Head of caudate nucleus (tissue), 42 donors: ENCODE measurements around the gene MYO1A.
"Not testable (repeated sequence)": the region's sequence is repeated elsewhere in the genome, so short reads cannot be mapped to it uniquely, and the experiment has no call there.

Experiments used
- DNase-seq, 42 donors: peaks; one replicate each; pipeline versions ENCODE4 v3.0.0 to v3.0.0-alpha.2; 2020 to 2021; ENCODE audit warnings: mixed read lengths in 7 of 42
- intact Hi-C: fragments of 100-400 bp; cut with DNase I; formaldehyde crosslinking; loops from one replicate; pipeline ENCODE4 v1.15.0; 2022

MYO1A gene

DNA sequence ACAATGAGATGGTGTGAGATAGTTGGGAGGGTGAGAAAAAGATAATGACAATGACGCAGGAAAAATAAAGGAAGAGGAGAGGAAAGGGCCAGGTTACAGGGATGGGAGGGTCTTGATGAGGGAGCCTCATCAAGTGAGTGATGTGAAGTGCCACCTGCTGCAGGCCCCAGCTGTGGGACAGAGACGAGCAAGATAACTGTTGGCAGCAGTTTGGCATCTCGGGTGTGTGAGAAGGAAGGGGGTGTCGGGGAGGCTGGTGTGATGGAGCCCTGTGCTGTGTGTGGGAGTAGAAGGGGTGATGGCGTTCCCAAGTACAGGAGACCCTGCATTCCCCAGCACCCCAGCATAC lies 22.1 kb downstream of the MYO1A start:
- no peak for DNase-seq
- intact Hi-C loops, result no loop called here

DNA sequence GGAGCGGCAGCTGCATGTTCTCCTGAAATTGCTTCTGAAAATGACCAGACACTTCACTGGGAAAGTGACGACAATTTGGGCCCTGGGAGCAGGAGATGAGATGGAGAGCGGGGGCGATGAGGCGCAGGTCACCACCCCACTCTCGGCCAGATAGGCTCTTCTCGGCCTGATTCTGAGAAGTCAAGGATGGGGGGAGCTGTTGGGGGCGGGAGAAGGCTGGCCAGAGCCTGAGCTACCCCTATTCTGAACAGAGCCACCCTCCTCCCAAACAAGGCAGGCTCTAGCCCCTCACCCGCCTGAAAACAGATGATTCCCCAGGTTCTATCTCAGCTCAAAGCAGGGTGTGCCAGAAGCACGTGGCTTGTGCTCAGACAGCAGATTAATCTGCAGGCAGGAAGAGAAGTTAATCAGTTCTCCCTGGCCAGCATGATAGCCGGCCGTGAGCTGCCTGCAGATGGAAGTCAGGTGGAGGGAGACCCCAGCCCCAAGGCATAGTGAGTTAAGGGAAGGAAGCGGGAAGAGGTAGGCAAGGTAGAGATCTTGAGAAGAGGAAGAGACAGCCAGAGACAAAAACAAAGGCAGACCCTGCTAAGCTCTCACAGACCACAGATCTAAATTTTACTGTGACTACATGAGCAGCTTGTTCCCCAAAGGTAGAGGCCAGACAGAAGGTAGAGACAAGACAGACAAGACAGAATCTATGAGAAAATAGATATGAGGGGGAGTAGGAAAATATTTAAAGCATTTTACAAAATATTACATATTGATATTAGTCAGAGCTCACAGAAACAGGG lies 22.7 kb downstream of the MYO1A start:
- intact Hi-C loops, result no loop called here
- DNase-seq, result no peak

DNA sequence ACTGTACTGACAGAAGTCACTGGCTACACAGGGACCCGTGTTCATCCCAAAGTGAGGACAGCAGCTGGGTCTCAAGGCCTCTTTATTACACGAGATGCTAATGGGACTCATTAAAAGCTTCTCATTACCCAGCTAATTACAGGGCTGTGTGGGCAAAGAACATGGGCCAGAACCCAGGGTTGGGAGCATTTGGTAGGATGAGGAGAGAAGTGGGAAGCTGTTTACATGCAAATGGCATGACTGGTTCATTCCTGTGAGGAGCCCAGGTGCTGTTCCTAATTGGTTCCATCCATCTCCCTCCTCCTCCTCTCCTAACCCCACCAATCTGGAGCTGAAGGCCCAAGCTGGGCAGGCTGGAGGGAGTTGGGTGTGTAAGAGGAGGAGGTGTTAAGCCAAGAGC lies 24.7 kb downstream of the MYO1A start:
- intact Hi-C loops, result no loop called here
- DNase-seq, result no peak

DNA sequence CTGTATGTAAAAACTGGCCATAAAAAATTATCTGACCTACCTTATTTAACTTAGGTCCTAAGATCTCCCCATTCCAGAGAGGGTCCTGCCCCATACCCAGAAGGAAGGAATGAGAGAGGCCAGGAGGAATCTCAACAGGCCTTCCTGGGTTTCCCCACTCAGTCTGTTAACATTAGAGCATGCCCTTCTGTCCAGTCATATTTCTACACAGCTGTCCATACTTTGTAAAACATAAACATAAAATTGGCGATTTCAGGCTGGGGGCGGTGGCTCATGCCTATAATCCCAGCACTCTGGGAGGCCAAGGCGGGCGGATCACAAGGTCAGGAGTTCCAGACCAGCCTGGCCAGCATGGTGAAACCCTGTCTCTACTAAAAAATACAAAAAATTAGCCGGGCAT lies 27.6 kb downstream of the MYO1A start:
- intact Hi-C loops, DNase-seq: not testable (repeated sequence)

DNA sequence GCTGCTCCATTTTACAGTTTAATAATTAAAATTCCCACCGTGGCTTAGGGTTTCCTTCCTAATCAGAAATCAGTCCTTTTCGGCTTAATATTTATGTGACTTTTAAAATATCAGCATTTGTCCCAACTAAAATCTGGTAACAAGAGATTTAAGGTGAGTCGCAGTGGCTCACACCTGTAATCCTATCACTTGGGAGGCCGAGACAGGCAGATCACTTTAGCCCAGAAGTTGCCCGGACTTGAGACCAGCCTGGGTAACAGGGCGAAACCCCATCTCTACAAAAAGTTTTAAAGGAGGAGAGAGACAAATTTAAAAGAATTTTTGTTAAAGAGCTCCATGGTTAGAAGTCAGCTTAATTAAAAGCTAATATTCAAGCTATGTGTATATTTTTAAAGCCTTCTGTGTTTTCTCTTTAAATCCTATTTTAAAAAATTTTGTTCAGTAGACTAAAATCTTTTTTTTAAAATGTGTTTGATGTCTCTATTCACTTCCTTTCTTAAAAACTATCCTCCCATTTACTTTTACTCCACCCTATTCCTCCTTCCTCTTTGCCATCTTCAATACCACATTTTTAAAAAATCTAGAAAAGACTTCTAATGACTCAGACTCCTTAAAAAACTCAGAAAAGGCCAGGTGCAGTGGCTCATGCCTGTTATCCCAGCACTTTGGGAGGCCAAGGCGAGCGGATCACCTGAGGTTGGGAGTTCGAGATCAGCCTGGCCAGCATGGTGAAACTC lies 29.8 kb downstream of the MYO1A start:
- intact Hi-C loops, result no loop called here

DNA sequence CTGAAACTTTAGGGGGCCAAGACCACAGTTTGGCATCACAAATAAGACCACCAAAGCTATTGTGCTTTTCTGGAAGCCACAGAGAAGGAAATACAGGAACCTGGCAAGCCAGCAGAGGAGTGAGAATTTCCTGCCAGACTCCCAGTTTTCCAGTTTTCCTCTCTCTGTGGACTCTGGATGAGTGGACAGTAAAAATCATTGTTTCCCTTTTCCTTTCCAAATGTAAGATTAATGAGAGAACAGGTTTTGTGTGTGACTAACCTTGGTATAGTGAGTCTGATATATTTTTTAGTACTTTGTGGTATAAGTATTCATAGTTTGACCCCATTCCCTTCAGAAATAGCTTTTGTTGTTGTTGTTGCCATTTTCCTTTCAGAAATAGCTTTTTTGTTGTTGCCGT lies 31.0 kb downstream of the MYO1A start:
- intact Hi-C loops, result no loop called here
- no peak for DNase-seq

More for the DNA sequence above, 29.8 kb downstream of the MYO1A start:
- no peak for DNase-seq

DNA sequence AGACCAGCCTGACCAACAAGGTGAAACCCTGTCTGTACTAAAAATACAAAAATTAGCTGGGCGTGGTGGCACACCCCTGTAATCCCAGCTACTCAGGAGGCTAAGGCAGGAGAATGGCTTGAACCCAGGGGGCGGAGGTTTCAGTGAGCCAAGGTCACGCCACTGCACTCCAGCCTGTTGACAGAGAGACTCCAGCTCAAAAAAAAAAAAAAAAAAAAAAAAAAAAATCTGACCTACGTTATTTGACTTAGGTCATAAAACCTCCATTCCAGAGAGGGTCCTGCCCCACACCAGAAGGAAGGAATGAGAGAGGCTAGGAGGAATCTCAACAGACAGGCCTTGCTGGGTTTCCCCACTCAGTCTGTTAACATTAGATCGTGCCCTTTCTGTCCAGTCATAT lies 31.6 kb downstream of the MYO1A start:
- intact Hi-C loops, DNase-seq: not testable (repeated sequence)

DNA sequence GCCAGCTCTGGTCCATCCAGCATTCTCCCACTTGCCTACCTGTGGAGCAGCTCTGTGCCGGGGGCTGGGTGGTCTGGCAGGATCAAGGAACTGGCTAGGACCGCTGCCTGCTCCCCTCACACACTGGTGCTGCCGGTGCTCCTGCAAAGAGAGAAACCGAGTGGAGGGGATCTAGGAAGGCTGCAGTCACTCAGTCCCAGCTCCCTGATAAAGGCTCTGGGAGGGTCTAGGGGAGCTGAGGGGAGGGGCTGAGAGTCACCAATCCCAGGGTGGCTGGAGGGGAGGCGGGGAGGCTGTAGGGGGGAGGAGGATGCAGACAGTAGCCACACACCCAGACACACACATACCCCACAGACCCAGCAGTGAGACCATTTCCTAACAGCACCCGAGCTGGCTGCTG lies 33.6 kb downstream of the MYO1A start, which contains the start of gene TAC3:
Gene TAC3, minus strand, starts transcription at position 182 of the 400 bp plus-strand sequence. CDS start 732 bp downstream, outside the sequence.
- DNase-seq, result no peak
- intact Hi-C loops, result no loop called here

DNA sequence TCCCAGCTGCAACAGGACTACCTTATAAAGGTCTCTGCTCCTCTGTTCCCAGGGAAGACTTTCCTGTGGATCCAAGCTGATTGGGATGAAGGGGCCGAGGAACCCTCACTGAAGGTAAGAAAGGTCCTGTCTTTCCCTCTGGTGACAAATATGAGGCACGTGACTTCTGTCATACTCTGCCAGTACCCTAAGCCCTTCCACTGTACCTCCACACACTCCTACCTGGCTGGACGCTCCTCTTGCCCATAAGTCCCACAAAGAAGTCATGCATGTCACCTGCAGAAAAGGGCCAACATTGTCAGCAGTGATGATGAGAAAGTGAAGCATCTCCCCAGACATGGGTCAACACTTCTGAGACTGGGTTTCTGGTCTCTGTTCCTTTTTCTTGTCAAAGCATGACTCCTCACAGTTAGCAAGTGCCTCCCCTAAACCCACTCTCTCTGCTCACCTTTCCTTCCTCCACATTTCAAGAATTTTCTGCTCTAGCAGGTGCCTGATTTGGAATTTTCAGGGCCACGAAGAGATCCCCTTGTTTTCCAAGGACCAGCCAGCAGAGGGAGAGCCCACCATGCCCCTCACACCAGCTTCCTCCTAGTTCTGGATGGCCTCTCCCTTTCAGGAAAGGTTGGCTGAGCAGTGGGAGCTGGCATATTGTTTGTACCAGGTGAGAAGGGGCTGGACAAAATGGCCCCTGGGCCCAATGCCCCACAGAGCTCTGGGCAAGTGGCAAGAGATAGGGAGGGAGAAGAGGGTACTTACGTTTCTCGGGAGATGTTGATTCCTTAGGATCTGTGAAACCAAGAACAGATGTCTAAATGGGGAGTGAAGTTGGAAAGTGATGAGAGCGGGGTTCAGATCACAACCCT lies 37.1 kb downstream of the MYO1A start:
- intact Hi-C loops, result no loop called here
- no peak for DNase-seq

DNA sequence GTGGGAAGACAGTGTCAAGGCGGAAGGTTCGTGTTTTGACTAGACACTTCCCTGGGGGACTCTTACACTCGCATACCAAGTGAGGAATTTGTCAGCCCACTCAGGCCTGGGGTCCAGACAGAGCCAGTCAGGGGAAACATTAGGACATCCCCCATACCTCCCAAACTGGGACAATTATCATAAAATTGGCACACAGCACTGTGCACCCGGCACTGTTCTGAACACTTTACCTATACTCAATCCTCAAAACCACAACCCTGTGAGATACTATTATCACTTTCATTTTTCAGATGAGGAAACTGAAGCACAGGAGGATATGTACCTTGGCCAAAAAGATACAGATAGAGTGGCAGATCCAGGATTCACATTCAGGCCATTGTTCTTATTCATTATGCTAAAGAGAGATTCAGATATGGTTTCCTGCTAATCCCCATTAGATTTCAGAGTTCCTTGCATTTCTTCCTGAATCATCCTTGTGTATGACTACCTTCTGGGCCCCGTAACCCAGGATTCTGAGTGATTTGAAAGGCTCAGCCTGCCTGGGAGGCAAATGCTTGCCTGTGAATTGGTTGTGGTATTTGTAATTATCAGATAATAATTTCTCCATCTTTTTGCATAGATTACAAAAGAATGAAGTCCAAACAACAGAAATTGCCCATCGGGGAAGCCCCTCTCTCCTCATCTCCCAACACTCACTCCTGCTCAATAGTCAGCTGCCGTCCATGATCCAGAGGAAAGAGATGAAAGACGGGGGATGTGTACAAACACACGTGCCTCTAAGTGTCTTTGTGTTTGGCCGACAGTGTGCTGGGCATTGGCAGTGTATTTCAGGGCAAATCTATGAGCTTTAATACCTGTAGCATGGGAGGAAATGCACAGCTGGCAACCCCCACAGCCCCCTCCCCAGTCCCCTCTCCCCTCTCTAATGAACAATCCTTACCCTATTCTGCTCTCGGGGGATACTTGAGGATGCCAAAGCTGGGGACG lies 38.2 kb downstream of the MYO1A start:
- intact Hi-C loops, result no loop called here
- DNase-seq, result no peak

DNA sequence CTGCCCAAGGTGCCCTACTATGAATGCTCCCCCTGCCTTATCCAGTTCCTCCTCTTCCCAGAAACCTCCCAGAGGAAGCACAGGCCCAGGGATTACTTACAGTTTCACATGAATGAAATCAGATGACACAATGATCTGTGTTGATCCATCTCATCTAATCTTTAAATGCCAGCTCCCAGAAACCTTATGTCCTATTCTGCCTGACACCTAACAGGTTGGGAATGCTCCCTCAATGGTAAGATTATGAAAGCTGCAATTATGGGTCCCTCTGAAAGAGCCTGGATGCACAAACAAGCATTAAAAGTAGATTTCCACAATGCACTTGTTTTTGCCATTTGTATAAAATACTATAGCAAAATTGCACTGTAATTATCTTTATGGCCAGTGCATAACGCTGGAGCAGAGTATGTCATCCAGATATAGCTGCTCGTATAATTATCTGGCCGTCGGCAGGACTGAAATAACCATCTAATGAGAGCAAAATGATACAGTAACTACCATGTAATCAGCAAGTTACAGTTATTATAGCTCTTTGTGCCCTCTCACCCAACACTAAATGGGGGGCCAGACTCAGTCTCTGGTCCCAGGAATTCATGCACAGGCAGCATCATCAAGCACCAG lies 39.2 kb downstream of the MYO1A start:
- no peak for DNase-seq
- intact Hi-C loops, result no loop called here

DNA sequence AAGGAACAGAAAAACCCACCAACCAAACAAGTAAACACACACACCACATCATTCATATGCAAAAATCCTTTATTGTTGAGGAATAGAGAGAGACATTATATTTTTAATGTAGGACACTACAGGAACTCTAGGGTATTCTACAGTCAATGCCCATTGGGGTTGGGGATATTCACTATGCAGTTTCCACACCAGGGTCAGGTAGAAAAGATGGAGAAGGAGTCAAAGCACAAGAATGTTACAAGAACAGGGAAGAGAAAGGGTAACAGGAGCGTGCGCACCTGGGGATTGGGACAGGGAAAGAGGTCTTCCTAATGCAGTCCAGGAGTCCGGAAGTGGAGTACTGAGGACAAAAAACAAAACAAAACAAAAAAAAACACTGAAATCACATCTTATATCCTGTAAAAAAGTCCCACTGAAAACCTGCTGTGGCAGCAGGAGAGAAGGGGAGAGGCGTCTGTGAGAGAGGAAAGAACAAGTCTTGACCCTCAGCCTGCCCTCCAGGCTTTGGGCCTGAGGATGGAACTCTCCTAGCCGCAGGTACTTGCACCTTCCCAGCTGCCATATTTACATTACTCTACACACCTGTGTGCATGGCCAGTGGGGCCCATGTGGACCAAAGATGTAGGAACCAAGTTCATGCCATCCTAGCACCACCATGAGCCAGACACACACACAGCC lies 39.8 kb downstream of the MYO1A start:
- intact Hi-C loops, result loop anchor here (5.0 kb wide), 1 partner anchor 57 kb away; no protein-coding TSS in a partner anchor
- no peak for DNase-seq

DNA sequence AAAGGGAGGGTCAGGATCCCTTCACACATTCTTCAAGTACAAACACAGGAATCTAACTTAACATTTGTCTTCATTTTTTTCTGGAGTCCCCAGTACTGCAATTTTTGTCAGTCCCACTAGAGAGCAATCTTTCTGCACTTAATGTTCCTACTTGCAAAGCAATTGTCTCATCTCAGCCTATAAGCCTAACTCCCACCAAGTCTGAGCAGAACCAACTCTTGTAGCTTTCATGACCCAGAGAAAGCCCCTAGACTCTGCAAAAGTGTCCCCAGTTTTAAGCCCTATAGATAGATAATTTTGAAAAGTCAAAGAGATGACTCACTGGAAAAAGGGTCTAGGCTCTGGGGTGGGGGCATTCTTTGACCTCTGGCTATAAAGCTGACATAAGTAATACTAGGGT lies 41.8 kb downstream of the MYO1A start:
- peak in 5 of 42 donors; percentile 8 to 49 (median 18) for DNase-seq
- intact Hi-C loops, result loop anchor here (5.0 kb wide), 1 partner anchor 59 kb away; no protein-coding TSS in a partner anchor

DNA sequence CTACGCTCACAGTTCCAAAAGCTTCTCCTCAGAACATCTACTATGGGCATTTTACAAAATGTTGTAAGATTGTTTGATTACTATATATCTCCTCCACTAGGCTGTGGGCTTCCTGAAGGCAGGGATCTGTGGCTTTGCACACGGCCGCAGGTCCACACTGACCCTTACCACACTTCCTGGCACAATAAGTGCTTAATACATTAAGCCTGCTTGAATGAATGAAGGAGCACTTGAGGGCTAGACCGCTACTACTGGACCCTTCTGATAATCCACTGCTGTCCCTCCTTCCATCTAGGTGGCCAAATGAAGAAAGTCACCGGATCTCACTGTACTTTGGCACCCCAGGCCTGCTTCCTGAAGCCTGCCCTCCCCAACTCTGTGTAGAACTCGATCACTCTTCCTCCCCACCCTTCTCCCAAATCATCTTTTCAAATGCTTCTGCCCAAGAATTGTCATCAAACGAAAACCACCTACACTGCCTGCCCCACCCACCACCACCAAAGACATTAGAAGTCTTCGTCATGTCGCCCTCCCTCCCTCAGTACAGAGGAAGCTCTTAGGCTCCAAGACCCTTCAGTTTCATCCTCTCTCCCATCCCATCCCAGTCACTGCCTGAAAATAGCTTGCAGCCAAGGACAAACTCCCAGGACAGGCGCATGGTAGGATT lies 43.0 kb downstream of the MYO1A start:
- no peak for DNase-seq
- intact Hi-C loops, result loop anchor here (5.0 kb wide), 1 partner anchor 60 kb away; no protein-coding TSS in a partner anchor

DNA sequence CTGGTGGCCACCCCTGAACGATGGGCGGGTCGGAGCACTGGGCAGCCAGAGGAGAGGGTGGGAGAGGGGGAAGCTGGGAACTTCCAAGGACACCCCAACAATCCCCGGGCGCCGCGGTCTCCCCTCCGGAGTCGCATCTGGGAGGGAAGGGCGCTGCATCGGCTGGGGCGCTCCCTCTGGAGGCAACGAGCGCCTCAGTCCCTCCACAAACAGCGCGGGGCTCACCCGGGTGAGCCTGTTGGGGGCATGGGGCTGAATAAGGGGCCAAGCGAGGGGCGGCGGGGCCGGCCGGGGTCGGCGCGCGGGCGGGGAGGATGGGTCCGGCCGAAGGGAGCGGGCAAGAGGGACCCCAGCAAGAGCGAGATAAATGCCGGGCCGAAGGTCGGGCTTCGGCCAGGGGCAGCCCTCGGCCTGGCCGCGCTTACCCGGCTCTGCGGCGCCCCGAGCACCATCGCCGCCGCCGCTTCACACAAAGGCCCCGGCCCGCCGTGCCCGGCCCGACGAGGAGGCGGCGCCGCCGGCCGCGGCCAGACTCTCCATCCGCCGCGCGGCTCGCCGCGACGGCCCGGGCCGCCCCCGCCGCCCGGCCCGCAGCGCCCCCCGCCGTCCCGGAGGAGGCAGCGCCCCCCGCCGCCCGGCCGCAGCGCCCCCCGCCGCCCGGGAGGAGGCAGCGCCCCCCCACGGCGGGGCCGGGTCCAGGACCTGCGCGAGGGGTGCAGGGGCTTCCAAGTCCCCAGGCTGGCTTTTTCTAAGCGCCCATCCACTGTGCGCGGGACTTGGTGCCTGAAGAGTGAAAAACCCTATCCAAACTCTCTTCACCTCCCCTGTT lies 43.7 kb downstream of the MYO1A start, which contains the start of gene ZBTB39:
Gene ZBTB39, minus strand, starts transcription at position 567 of the 829 bp plus-strand sequence. CDS start 1,629 bp downstream, outside the sequence.
- intact Hi-C loops, result loop anchor here (5.0 kb wide), 1 partner anchor 61 kb away; no protein-coding TSS in a partner anchor
- DNase-seq, result peak in 38 of 42 donors; percentile 21 to 81 (median 62)
